IPS DF 6.9 (cell line): ENCODE measurements around the gene NPW.

Source experiments
- DNase-seq: peaks from one replicate; pipeline ENCODE4 v3.0.0-alpha.2; 2013; ENCODE audit warnings: low read depth, low spot score
- H3K27ac ChIP-seq: one replicate; pipeline ENCODE4 v1.5.1; 2013; ENCODE audit warnings: low read length, control low read depth
- H3K27me3 ChIP-seq: 2 replicates; pipeline ENCODE4 v1.6.1; 2013; ENCODE audit warnings: mild to moderate bottlenecking, low read length; ENCODE audit not compliant: control insufficient read depth, insufficient read depth
- H3K36me3 ChIP-seq: 2 replicates; pipeline ENCODE4 v1.6.1; 2013; ENCODE audit warnings: low read length; ENCODE audit not compliant: control insufficient read depth, insufficient read depth
- H3K4me1 ChIP-seq: 2 replicates; pipeline ENCODE4 v1.6.1; 2013; ENCODE audit warnings: low read length; ENCODE audit not compliant: control insufficient read depth, insufficient read depth
- H3K4me3 ChIP-seq: 2 replicates; pipeline ENCODE4 v1.5.1; 2013; ENCODE audit warnings: mild to moderate bottlenecking, low read length
- H3K9me3 ChIP-seq: 2 replicates; pipeline ENCODE4 v1.6.1; 2013; ENCODE audit warnings: low read length, inconsistent platforms; ENCODE audit not compliant: control insufficient read depth, insufficient read depth
- WGBS: extraction: QIAGEN DNeasy Blood & Tissue Kit; methylation state at CpG from one replicate; pipeline ENCODE4 v1.1.7; 2013; ENCODE audit warnings: mixed read lengths, missing lambda C conversion rate; ENCODE audit not compliant: insufficient read length, insufficient coverage; 5-methylcytosine and 5-hydroxymethylcytosine counted together

The NPW gene

GRCh38 chr16:2037115-2037514 is 17.5 kb downstream of the NPW start:
- H3K9me3 ChIP-seq: no peaks in the 10 kb centered on the region
- H3K4me1 ChIP-seq: 0 out of 2 replicates have a peak, but pooled peaks cover 2% of the 10 kb centered on the region
- no CpG with 5 or more reads among the region's 15 CpGs for WGBS
- H3K27ac ChIP-seq: no peak overlapping the region
- no peak overlapping the region for H3K4me3 ChIP-seq
- no peaks in the 10 kb centered on the region for H3K27me3 ChIP-seq
- DNase-seq: no peak
- no peaks in the 10 kb centered on the region; the same call in 1 of the 2 replicates for H3K36me3 ChIP-seq

- no peak overlapping the region for H3K27ac ChIP-seq
- no peaks in the 10 kb centered on the region for H3K9me3 ChIP-seq
- H3K4me1 ChIP-seq: 0 out of 2 replicates have a peak, but pooled peaks cover 2% of the 10 kb centered on the region
- H3K4me3 ChIP-seq: no peak overlapping the region
- H3K27me3 ChIP-seq: no peaks in the 10 kb centered on the region
- no peaks in the 10 kb centered on the region; the same call in 1 of the 2 replicates for H3K36me3 ChIP-seq
- WGBS: no CpG with 5 or more reads among the region's 29 CpGs
- DNase-seq: no peak
These were observed 18.2 kb downstream of the NPW start for GRCh38 chr16:2037647-2038381.

GRCh38 chr16:2038382-2039231 is 19.0 kb downstream of the NPW start:
- no CpG with 5 or more reads among the region's 41 CpGs for WGBS
- Histone ChIP-seq H3K4me1 (peaks cover 2% of the 10 kb centered on the region; the same call in 1 of the 2 replicates), H3K27me3 (no peaks in the 10 kb centered on the region), H3K4me3 (no peak overlapping the region), H3K27ac (no peak overlapping the region), H3K9me3 (no peaks in the 10 kb centered on the region), H3K36me3 (no peaks in the 10 kb centered on the region; the same call in 1 of the 2 replicates)
- no peak for DNase-seq

DNA sequence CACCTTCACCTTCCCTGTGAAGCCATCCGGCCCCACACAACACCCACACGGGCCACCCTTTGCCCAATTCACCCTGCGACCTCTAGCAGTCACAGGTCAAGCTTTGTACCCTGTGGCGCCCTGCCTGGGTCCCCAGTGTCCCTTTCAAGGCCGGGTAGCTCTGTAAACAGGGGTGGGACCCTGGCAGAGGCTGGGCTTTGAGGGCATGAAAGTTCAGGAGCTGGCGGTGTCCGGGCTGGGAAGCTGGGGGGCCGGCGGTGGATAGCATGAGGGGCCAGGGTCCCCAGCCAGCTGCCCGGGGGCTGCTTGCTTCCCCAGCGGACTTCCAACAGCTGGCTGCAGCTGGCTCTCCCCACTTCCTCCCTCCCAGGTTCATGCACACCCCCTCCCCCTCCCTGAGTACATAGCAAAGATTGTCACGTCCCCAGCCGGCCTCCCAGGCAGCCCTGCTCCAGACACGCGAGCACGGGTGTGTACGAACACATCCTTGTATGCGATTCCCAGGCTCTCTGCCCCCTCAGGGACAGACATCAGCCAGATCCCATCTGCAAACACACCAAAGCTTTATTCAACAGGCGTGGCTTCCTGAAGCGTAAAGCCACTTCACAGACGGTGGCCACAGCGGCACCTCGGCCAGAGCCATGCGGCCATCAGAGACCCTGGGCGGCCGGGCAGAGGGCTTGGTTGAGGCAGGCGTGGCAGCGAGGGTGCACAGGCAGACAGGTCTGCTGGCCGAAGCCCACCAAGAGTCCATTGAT is 19.9 kb downstream of the NPW start:
- no peaks in the 10 kb centered on the region for H3K27me3 ChIP-seq
- H3K27ac ChIP-seq: no peak overlapping the region
- DNase-seq: no peak
- no peaks in the 10 kb centered on the region for H3K9me3 ChIP-seq
- no CpG with 5 or more reads among the region's 29 CpGs for WGBS
- H3K4me1 ChIP-seq: peaks cover 2% of the 10 kb centered on the region; the same call in 1 of the 2 replicates
- no peak overlapping the region for H3K4me3 ChIP-seq
- no peaks in the 10 kb centered on the region; the same call in 1 of the 2 replicates for H3K36me3 ChIP-seq

GRCh38 chr16:2040041-2040786 is 20.6 kb downstream of the NPW start:
- no peak for DNase-seq
- WGBS: no CpG with 5 or more reads among the region's 24 CpGs
- no peak overlapping the region for H3K4me3 ChIP-seq
- H3K4me1 ChIP-seq: peaks cover 2% of the 10 kb centered on the region; the same call in 1 of the 2 replicates
- H3K9me3 ChIP-seq: no peaks in the 10 kb centered on the region
- H3K27ac ChIP-seq: no peak overlapping the region
- H3K36me3 ChIP-seq: no peaks in the 10 kb centered on the region; the same call in 1 of the 2 replicates
- H3K27me3 ChIP-seq: no peaks in the 10 kb centered on the region

DNA sequence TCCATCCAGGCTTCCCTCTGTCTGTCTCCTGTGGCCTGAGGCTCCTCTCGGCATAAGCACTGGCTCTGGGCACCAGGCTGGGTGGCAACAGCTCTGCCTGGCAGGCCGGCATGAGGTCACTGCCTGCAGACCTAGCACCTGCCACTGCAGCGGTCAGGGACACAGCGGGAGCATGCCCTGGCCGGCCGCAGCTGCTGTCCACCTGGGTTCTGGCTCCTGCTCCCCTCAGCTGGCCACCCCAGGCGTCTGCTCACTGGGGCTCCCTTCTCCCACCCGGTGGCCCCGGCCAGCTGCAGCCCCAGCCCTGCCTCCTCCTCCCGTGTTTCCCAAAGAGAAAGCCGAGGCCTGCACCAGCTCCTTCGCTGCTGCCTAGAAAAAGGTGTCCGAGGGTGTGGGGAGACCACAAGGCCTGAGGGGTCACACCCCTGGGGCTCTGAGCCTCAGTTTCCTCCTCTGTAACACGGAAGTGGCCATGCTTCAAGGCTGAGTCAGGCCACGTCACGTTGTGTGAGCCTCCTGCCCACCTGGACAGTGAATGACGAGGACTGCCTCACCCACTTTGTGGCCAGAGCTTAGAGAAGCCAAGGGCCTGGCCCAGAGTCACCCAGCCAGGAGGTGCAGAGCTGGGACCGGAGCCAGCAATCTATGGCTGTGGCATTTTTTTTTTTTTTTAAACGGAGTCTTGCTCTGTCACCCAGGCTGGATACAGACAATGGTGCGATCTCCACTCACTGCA is 21.4 kb downstream of the NPW start:
- Histone ChIP-seq H3K4me1 (no peaks in the 10 kb centered on the region; the same call in 1 of the 2 replicates), H3K9me3 (no peaks in the 10 kb centered on the region), H3K4me3 (no peak overlapping the region), H3K27ac (no peak overlapping the region), H3K36me3 (no peaks in the 10 kb centered on the region; the same call in 1 of the 2 replicates), H3K27me3 (no peaks in the 10 kb centered on the region)
- DNase-seq: no peak
- WGBS: no CpG with 5 or more reads among the region's 20 CpGs

DNA sequence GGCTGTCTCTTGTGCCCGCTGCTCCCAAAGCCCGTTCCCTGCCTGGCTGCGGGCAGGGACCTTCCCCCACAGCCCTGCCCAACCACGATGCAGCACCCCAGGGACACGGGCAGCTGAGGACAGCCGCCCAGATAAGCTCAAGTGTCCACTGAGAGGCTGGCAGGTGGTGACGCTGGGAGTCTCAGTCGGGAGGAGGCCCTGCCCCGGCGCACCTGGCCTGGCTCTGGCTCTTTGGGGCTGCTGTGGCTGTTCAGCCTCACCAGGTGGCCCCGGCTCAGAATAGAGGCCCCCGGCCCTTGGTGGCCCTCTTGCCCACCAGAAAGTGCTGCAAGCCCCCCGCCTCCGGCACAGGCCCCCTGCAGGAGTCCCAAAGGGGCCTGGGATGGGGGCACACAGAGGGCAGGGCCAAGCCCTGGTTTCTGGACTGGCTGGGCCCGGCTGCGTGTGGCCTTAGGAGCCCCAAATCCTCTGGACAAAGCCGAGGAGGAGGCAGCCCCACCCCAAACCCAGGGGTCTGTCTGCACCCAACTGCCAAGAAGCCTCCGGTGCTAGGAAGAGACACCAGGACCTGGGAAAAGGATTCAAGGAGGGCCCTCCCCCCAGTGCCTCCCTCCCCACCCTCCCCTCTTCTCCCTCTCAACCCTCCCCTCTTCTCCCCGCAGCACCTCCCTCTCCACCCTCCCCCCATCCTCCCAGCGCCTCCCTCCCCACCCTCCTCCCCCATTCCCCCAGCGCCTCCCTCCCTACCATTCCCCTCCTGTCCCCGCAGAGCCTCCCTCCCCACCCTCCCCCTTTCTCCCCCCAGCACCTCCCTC is 22.8 kb downstream of the NPW start:
- Histone ChIP-seq H3K36me3 (no peaks in the 10 kb centered on the region; the same call in 1 of the 2 replicates), H3K27me3 (no peaks in the 10 kb centered on the region), H3K27ac (no peak overlapping the region), H3K4me1 (no peaks in the 10 kb centered on the region; the same call in 1 of the 2 replicates), H3K9me3 (no peaks in the 10 kb centered on the region), H3K4me3 (no peak overlapping the region; the same call in 1 of the 2 replicates)
- no CpG with 5 or more reads among the region's 22 CpGs for WGBS
- DNase-seq: no peak

DNA sequence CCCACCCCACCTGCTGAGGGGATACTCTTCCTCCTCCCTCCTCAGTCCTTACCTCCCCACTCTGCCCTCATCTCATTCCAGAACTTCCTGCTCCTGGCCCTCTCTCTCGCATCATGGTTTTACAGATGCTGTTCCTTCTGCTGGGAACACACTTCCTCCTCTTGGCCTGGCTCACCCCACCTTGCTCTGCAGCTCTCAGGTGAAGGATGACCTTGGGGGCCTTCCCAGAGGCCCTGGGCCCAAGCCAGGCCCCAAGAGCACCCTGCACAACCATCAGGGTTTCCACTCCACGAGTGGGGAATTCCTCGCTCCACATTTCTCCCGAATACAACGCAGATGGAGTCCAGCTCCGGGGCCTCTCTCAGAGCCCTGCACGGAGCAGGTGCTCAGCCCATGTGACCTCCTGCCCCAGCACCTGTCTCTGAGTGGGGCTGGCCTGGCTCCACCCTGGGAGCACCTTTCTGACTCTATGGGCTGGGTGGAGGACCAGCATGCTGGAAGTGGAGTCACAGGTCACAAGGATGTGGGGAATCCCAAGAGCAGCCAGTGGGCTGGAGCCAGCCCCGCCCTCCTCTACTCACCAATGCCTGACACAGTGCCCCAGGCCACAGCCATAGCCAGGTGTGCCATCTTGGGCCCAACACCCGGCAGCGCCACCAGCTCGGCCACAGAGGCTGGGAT is 23.5 kb downstream of the NPW start:
- H3K9me3 ChIP-seq: no peaks in the 10 kb centered on the region
- no peak overlapping the region for H3K4me3 ChIP-seq
- no peaks in the 10 kb centered on the region; the same call in 1 of the 2 replicates for H3K36me3 ChIP-seq
- no peaks in the 10 kb centered on the region for H3K27me3 ChIP-seq
- no peak overlapping the region for H3K27ac ChIP-seq
- no CpG with 5 or more reads among the region's 11 CpGs for WGBS
- DNase-seq: no peak
- H3K4me1 ChIP-seq: no peaks in the 10 kb centered on the region; the same call in 1 of the 2 replicates
